Measurements from ENCODE around the gene MAPK4.
A peak's percentile ranks its signal among the peaks of the same experiment; 100 is the strongest.
"Not testable (repeated sequence)": the region's sequence is repeated elsewhere in the genome, so short reads cannot be mapped to it uniquely, and the experiment has no call there.

The MAPK4 gene

DNA sequence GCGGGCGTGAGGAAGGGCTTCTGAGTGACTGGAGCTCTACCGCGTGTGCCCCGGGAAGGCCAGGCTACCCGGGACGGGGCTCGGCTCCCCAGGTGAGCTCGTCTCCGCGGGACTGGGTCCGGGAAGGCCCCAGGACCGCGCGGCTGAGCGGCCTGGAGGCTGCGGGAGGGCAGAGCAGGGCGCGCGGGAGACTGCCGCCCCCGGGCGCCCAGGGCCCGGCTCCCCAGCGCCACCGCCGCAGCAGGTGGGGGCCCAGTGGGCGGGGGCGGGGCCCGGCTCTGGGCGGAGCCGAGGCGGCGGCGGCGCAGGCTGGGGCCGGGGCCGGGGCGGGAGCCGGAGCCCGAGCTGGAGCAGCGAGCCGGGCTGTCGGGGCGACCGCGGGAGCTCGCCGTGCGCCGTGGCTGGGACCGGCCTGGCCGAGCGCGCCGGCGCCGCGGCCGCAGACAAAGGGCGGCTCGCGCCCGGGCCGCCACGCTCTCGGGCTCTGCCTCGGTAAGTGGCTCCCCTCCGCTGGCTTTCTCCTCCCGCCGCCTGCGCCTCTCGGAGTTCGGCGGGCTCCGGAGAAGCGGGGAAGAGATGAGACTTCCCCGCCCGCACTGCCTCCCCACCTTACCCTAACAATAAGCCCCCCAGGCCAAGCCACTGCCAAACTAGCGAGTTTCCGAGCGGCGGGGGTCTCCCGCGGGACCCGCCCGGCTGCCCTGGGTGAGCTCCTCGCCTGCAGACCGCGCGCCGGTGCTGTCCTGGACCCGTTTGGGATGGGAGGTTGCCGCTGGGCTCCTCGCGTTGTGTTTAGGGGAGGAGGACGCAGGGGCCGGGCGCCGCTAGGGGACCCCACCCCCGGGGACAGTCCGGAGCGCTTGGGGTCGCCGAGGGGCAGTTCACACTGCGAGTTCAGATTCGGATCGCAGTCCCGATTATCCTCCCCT, at the start of gene MAPK4:
MAPK4 (plus strand) TSS at position 336 of the 929 bp plus-strand sequence. CDS start 103,872 bp downstream, outside the sequence.
- DNase-seq (ENCODE audit: low spot score), result no peak

DNA sequence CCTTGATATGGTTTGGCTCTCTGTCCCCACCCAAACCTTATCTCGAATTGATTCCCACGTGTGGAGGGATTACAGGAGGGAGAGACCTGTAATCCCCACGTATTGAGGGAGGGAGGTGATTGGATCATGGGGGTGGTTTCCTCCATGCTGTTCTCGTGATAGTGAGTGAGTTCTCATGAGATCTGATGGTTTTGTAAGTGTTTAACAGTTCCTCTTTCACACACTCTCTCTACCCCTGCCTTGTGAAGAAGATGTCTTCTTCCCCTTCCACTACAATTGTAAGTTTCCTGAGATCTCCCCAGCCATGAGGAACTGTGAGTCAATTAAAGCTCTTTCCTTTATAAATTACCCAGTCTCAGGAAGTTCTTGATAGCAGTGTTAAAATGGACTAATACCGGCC, 42.6 kb upstream of the MAPK4 start:
- DNase-seq (ENCODE audit: low spot score), result peak; percentile 4

DNA sequence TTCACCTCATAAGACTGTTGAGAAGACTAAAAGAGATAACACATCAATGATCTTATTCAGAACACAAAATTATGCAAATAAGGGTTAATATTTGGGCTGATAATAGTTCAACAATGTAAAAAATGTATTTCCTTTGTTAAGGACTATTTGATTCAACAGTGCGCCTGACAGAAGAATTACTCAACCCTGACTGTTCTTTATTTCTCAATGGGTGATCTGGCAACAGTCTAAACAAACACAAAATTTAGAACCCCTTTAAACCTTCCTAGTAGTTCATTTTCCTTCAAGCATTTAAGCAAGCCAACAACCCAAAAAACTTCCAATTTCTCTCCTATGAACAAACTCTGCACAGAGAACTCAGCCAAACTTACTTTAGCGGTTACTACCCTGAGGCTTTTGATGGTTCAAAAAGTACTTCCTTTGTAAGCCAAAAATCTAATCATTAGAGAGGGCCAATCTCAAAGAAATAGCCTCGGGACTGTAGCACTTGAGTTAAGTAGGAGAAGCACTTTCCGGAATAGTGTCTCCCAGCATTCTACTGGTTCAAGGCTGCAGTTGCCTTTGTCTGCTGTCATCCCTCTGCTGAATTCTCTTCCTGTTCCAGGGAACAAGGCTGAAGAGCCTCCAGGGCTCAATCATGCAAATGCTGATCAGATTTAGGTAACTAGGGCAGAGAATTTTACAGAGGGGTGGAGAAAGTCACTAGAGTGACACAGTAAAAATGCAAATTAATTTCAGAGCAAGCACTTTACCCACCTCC, 40.9 kb upstream of the MAPK4 start:
- DNase-seq (ENCODE audit: low spot score), result no peak

DNA sequence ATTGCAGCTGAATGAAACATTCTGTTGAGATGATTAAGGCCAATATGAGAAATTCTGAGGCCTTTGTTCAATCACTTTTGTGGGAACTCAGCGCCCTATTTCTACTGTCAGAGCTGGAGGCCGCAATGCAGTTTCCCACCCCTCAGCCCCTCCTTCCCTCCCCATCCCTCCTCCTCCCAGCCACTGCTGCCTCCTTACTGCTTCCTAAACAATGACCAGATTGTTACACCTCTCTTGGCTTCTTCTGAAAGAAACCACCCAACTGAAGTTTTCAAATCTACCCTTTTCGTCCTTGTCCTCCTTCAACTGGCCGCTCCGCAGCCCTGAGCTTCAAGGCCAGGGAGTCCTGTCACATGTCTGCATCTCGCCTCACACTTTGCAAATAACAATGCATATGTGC, 36.7 kb upstream of the MAPK4 start:
- no peak for DNase-seq (ENCODE audit: low spot score)

DNA sequence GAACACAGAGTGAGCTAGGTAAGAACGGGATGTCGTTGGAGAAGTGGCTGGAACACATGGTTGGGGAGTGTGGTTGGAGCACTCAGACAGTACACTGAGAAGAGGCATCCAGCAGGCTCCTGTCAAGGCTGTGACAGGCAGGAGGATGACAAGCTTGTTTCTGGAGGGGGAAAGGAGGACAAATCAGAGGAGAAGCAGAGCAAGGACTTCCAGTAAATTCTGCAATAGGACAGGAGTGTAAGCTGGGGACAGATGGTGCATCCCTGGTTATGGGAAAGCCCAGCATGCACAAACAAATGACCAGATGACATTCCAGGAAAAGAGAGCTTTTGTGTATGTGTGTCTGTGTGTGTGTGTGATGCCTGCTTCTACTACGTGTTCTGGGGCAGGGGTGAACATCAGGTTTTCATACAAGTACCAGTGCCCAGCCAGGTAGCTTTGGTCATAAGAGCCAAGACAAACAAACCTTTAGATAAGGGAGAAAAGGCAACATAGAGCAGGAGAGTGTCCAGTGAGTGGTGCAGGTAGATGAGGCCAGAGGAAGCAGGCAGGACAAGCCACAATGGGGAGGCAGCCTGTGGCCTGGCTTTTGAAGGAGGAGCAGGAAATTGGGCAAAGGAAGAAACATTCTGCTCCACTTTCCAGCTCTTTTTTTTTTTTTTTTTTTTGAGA, 32.1 kb upstream of the MAPK4 start:
- DNase-seq (ENCODE audit: low spot score), result no peak

DNA sequence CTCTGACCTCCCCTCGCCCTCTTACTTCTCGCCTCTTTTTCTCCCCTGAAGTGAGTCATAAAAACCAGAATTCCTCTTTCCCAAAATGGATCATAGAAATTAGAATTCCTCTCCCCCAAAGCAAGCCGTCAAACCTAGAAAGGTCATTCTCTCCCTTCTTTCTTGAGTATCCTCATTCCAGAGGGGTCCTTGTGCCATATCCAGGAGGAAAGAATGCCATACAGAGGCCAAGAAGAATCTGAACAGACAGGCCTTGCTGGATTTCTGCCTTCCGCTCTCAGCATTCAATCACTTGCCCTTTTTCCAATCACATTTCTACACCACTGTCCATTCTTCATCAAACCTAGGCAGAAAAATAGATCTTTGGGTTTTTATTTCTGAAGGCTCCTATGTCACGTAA, 31.1 kb upstream of the MAPK4 start:
- DNase-seq (ENCODE audit: low spot score), result no peak

DNA sequence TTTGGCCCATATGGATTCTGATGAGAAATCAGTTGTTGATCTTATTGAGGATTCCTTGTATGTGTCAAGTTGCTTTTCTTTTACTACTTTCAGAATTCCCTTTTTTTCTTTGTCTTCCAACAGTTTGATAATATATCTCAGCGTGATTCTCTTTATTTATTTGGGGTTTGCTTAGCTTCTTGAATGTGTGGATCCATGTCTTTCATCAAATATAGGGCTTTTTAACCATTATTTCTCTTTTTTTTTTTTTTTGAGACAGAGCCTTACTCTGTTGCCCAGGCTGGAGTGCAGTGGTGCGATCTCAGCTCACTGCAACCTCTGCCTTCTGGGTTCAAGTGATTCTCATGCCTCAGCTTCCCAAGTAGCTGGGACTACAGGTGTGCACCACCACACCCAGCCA, 26.1 kb upstream of the MAPK4 start:
- DNase-seq (ENCODE audit: low spot score), result not testable (repeated sequence)

DNA sequence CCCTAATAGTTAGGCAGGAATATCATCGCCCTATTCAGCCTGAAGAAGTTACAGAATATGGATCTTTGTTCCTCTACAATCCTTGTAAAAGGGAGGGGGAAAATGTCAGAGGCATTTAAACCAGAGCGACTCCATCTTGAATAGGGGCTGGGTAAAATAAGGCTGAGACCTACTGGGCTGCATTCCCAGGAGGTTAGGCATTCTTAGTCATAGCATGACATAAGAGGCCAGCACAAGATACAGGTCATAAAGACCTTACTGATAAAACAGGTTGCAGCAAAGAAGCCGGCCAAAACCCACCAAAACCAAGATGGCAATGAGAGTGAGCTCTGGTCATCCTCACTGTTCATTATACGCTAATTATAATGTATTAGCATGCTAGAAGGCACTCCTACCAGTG, 15.4 kb upstream of the MAPK4 start:
- DNase-seq (ENCODE audit: low spot score), result not testable (repeated sequence)

DNA sequence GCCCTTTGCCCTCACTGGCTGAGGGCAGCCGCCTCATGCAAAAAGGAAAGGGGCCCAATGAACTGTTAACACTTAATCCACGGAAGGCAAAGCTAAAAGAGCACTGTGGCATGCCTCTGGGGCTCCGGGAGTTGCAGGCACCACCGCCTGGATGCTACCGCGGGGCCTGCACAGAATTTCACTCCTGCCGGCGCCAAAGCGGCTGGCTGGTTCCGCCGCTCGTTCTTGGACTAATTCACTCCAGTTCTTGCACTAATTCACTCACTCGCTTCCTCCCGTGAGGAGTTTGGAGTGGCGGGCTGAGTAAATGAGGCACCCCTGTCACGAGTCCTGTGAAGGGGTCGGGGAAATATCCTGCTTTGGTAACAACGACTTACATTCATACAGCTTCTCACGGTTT, 14.0 kb upstream of the MAPK4 start:
- DNase-seq (ENCODE audit: low spot score), result no peak

DNA sequence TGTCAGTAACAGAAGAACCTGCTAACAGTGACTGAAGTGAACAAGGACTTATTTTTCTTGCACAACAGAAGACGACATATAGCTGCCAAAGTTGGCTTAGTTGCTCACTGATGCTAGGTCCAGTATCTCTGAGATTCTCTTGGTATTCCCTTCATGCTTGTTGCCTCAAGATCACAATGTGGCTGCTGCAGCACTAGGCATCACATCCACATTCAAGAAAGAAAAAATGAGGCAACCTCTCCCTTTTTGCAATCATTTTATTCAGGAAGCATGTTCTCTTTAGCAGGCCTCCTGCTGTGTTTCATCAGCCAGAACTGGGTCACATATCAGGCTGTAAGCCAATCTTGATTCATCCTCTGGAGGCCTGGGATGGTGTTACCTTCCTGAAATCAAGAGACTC, 11.7 kb upstream of the MAPK4 start:
- DNase-seq (ENCODE audit: low spot score), result no peak

DNA sequence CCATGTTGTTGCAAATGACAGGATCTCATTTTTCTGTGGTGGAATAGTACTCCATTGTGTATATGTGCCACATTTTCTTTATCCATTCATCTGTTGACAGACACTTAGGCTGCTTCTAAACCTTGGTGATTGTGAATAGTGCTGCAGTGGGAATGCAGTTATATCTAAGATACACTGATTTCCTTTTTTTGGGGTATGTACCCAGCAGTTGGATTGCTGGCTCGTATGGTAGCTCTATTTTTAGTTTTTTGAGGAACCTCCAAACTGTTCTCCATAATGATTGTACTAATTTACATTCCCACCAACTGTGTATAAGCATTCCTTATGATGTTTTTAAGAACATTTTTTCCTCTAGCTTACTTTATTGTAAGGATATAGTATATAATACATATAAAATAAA, 8.2 kb upstream of the MAPK4 start:
- not testable (repeated sequence) for DNase-seq (ENCODE audit: low spot score)

DNA sequence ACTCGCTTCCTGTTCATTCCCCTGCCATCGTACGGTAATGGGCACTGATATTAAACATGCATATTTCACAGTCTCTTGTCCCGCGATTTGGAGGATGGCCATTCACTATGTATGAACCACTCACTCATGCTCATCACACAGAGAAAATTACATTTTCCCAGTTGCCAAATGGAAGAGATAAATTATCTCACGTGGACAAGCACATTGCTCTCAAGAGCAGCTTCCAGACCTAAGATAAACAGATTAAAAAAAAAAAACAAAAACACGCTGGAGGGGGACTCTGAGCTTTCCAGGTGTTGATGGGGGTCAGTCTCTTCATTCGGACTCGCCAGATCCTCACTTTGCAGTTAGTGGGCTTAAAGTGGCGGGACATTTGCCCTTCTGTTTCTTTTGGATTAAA, 1.7 kb upstream of the MAPK4 start:
- no peak for DNase-seq (ENCODE audit: low spot score)

DNA sequence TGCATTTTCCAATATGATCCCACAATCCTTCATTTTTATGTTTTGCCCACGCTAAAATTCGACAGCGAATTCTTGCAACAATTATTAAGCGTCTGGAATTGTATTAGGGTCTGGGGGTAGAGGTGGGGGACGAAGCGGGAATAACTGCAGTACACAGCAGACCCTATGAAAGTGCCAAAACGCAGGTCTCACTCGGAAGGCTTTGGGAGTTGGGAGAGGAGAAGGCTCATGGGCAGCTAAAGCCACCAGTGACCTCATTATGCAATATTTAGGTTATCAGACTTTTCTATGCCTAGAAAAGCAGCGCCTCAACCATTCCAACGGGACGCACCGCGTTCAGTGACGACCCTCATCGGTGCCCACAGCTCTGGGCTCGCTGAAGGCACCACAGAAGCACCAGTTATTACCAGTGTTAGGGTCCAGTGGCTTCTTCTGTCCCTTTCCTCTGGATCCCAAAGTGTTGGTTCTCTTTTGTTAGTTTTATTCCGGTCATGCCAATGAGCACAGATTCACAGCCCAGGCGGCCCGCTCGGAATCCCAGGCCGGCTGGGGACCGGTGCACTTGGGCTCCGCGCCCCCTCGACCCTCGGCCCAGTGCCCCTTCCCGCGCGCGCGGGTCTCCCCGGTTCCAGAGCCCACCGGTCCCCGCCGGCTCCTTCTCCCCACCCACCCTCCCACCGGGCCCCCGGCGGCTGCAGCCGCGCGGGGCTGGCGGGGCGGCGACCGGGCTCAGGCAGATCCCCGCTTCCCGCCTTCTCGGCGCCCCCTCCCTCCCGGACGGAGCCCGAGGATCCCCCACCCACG, 737 bp upstream of the MAPK4 start:
- DNase-seq (ENCODE audit: low spot score), result no peak

DNA sequence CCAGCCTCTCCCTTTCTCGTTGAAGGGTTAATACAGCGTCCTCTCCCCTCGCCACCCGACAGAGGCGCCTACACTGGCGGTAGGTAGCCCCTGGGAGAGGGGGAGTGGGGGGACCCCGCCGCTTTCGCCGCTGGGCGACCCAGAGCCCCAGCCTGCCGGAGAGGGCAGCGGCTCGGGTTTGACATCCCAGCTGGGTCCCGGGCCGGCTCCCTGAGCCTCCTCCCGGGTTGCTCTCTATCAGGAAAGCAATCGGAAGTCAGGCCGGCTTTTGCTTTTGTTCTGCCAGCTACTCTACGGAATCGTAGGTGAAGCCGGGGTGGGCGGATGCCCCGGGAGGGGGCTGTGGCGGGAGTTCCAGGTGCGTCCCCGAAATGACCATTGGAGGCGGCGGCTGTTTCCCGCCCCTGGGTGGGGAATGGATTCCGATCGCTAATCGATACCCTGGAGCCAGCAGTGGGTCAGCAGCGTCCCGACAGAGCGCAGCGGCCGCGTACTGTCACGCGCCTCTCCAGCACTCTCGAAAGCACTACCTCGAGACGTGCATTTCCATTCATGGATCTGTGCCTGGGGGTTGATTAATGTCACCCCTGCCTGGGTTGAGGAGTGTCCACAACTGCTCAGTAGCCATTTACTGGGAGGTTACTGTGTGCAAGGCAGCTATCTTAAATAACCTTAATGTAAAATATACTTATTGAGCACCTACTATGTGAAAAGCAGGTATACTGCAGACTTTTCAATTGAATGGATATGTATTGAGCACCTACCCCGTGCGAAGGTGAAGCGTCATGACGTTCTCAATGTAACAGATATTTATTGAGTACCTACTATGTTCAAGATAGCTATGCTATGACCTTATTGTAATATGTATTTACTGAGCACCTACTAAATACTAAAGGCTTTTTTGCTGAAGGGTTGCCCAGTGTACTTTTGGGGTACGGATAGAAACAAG, 1.1 kb downstream of the MAPK4 start:
- no peak for DNase-seq (ENCODE audit: low spot score)

DNA sequence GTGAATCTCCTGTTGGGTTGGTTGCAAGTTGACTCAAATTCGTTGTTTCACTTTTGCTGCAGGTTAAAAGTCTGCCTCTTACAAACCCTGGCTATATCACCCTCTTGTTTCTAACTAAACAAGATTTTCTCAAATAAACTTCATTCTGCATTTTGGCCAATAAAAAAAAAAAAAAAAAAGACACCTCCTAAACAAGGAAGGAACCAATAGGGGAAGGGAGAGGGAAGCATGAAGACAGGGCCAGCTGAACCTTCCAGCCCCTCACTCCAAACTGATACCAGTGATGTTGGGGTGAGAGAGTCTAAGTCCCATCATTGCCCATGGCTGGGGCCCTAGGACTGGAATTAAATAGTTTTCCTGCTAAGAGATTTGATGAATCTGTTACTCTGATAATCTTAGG, 2.4 kb downstream of the MAPK4 start:
- not testable (repeated sequence) for DNase-seq (ENCODE audit: low spot score)

DNA sequence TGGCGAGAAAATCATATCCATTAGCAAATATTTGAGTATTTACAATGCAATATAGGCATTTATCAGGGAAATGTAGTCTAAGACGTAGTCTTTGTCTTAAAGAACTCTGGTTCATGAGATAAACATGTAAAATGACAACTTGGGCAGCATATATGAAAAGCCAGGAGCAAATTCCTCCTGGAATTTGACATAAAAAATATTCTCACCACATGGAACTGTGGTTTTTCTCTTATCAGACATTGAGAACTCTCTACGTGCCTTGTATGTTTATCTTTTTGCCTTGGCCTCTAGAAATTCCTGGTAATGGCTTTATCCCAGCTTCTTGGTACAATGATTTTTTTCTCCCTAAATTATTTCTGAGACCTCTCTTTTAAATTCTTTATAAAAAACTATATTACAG, 2.8 kb downstream of the MAPK4 start:
- DNase-seq (ENCODE audit: low spot score), result no peak

DNA sequence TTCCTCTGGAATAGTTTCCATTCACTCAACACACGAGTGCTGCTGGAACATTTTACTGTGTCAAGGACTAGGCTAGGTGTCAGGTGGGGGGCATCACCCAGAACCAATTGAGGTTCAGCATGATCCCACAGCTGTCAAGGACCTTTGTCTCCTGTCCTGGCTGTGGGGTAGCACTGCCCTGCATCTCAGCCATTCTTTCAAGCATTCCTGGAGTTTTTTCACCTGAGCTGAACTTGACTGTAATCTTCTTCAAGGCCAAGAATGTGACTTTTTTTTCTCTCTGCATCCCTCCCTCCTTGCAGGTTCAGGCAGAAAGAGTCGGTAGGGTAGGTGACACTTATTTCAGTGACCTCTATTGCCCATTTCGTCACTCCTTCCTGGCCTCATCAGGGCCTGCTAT, 3.5 kb downstream of the MAPK4 start:
- DNase-seq (ENCODE audit: low spot score), result no peak

DNA sequence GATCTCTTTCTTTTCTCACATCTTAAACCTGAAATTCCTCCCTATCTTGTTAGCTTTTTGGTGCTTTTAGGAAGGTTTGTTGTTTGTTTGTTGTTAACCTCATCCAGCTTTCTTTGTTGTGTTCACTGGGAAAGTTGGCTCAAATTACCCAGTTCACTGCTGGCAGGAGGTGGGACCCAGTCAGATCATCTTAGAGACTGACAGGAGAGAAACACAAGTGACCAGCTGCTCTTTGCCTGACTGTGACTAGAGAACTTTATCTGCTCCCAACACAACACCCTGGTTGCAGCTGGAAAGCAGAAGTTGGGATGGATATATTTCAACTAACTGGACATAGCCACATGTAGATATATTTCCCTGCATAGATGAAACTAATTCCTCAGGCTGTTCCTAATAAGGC, 10.0 kb downstream of the MAPK4 start:
- DNase-seq (ENCODE audit: low spot score), result no peak

DNA sequence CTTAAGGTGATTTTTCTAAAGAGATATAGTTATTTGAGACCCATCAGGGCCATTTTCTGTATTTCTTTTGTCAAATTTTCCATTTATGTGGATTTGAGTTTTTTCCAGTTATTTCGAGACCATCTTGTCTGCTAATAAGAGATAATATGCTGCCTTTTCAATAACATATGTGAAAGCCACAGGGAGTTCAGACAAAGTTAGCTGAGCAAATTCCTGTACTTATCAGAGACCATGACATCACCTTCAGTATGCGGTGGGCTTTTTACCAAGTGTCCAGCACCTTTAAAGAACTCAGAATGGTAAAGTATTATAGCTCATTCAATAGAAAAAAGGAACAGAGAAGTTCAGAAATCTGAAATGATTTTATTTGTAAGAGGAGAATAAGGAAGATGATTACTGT, 11.7 kb downstream of the MAPK4 start:
- DNase-seq (ENCODE audit: low spot score), result no peak

DNA sequence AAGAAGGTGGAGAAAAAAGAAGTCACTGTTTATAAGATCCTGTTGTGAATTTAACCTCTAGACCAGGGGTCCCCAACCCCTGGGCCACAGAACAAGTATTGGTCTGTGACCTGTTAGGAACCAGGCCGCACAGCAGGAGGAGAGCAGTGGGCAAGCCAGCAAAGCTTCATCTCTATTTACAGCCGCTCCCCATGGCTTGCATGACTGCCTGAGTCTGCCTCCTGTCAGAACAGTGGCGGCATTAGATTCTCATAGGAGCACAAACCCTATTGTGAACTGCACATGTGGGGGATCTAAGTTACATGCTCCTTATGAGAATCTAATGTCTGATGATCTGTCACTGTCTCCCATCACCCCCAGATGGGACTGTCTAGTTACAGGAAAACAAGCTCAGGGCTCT, 13.3 kb downstream of the MAPK4 start:
- DNase-seq (ENCODE audit: low spot score), result not testable (repeated sequence)

DNA sequence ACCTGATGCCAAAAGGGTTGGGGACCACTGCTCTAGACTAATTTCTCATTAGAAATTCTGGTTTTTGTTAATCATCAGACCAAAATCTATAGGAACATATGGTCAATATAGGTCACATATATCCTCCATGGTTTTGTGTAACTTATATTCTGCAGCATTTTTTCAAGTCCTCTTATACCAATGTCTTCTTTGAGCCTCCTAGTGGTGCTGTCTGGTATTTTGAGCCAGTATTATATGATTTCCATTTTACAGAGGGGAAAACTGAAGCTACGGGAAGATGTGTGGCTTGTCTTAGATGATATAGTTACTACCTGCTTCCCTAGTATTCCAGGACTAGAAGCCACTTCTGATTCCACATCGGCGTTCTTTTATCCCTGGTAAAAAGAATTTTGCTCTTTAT, 13.8 kb downstream of the MAPK4 start:
- DNase-seq (ENCODE audit: low spot score), result peak; percentile 51
